Measurements from ENCODE around the gene BARHL1. TPM values are rescaled to one million over a fixed set of nuclear protein-coding genes. Genes with fewer than 3 reads are reported as not detected.

The BARHL1 gene
- total and polyA plus RNA-seq, 9 of the 15 experiments (the other 6 are each of a cell fraction or from before 2014, with no cell fraction given): not detected

DNA sequence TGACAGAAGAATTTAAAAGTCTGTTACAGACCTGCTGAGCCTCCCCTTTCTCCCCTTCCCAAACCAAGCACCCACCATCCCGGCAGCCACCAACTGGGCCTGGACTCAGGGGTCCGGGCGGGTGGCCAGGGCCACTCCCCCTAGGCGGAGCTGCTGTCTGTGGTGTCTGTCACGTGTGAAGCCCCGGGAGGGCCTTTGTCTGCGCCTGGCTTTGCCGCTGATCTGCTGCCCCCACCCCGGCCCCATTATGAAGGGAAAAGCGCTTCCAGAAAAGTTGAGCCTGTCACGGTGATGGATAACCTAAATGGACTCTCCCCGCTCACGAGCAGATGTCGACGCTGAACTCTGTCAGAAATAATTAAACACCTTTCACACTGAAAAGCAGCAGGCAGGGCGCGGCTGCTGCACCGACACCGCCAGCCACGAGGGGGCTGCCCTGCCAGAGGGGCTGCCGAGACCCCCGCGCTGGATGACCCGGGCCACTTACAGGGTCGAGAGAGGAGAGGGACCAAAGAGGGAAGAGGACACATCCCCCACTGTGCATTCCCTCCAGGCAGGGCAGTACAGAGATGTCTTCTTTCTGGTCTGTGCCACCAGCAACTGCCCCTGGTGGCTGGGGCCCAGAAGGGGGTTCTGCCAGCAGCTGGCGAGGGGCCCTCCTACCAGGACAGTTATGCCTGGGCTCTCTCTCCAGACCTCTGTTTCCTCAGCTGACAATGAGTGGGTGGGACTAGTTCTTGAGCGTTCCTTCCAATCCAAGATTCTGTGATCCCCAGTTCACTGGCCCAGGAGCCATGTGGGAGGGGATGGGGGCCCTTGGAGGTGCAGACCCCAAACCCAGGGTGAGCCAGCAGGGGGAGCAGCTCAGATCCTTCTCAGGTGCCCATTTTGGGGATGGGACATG, 36.0 kb upstream of the BARHL1 start (continued):
- TF ChIP-seq FOXA3 (CRISPR knock-in tag; conservative IDR thresholded peaks at IDR 0.05 in 1 of 2, IDR thresholded peaks at IDR 0.05 in 1 of 2): no peak

DNA sequence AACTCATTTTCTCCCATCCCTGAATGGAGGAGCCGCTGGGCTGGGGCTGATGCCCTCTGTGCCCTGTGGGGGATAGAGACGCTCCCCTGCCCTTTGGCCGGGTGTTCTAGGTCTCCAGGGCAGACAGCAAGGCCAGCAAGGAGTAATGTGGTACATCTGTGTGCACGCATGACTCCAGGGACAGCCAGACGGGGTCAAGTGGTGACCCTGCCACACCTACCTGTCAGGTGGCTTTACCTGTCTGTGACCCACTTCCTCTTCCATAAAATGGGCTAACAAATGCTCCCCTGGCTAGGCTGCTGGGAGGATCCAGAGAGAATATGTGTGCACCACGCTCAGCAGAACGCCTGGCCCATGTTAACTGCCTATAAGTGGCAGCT, 35.4 kb upstream of the BARHL1 start:
- ATAC-seq (no peak), FAIRE-seq (no peak), DNase-seq (ENCODE audit: extremely low read depth in 1 of 4, low spot score in 3 of 4) (no peak)
- no TSS peak for BruUV-seq (replicated peaks)
- Histone ChIP-seq H3K4me2 (ENCODE audit: insufficient read depth, low read length) (no peak overlapping the region), H3K79me2 (ENCODE audit: control insufficient read depth, insufficient read depth, low read length) (no peaks in the 10 kb centered on the region), H3K4me3 (no peak overlapping the region), H2AFZ (ENCODE audit: low read depth, low read length) (no peak overlapping the region), H4K20me1 (replicated peaks; ENCODE audit: control insufficient read depth, insufficient read depth, low read length) (peaks cover 25% of the 10 kb centered on the region), H3K9me3 (replicated peaks; ENCODE audit: control insufficient read depth, insufficient read depth, low read depth, low read length) (no peaks in the 10 kb centered on the region), H3K9ac (ENCODE audit: insufficient read depth in 1 of 2, low read depth in 2 of 2, low read length in 2 of 2) (no peak overlapping the region), H3K9me1 (ENCODE audit: control insufficient read depth, insufficient read depth, low read length) (no peaks in the 10 kb centered on the region), H3K4me1 (replicated peaks in 1 of 2; ENCODE audit: control insufficient read depth in 2 of 2, insufficient read depth in 2 of 2, low read length in 2 of 2) (peaks cover 0 to 17% of the 10 kb centered on the region in 2 experiments; a peak in 2 of 5 replicates), H3K27ac (ENCODE audit: extremely low read depth, low read depth, low read length) (no peak overlapping the region), H3K36me3 (ENCODE audit: control insufficient read depth, insufficient read depth, low read length) (no peaks in the 10 kb centered on the region), H3K27me3 (ENCODE audit: control insufficient read depth in 2 of 2, insufficient read depth in 2 of 2, low read length in 2 of 2) (peaks cover 34 to 73% of the 10 kb centered on the region in 2 experiments)
- in situ Hi-C loops (cut with MboI): no loop called here
- ChIA-PET CTCF (ENCODE audit: low intra/inter-chr PET ratio) (no interaction called here), POLR2A (no interaction called here)
- TF ChIP-seq ZNF24 (IDR thresholded peaks at IDR 0.05) (peak; percentile 46; the same call in 1 of the 2 replicates), ESRRA (IDR thresholded peaks at IDR 0.05; ENCODE audit: borderline replicate concordance, low read depth) (no peak), CCAR2 (IDR thresholded peaks at IDR 0.05; ENCODE audit: low read depth, low read length) (no peak), GATAD2A (IDR thresholded peaks at IDR 0.05) (no peak), BRD4 (IDR thresholded peaks at IDR 0.05) (no peak), RCOR1 (IDR thresholded peaks at IDR 0.05; ENCODE audit: borderline replicate concordance in 1 of 2, low read depth in 2 of 2, low read length in 2 of 2) (no peak)
- TF ChIP-seq, protein P1, sequence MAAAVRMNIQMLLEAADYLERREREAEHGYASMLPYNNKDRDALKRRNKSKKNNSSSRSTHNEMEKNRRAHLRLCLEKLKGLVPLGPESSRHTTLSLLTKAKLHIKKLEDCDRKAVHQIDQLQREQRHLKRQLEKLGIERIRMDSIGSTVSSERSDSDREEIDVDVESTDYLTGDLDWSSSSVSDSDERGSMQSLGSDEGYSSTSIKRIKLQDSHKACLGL (CRISPR knock-in tag; IDR thresholded peaks at IDR 0.05; ENCODE audit: borderline replicate concordance, poor library complexity, severe bottlenecking): no peak
- WGBS (ENCODE audit: insufficient coverage, low coverage, missing lambda C conversion rate): 2% methylated on average over 7 of the region's 7 CpGs
- intact Hi-C loops (cut with micrococcal nuclease): no loop called here

All from K562 (cell line).